Epithelial cell of esophagus (primary cell): ENCODE data around the gene BIRC3.
A peak's percentile ranks its signal among the peaks of the same experiment; 100 is the strongest.

Experiments
- DNase-seq: peaks from one replicate; pipeline ENCODE4 v3.0.0; 2010; ENCODE audit warnings: low read depth
- H3K4me3 ChIP-seq: 2 replicates; pipeline ENCODE4 v1.5.1; 2011; ENCODE audit warnings: mild to moderate bottlenecking, low read length, control low read depth
- TF ChIP-seq, protein P1 (sequence below): IDR thresholded peaks from 2 replicates; pipeline ENCODE4 v1.5.1; 2011; ENCODE audit warnings: low read depth, mild to moderate bottlenecking, low read length, control low read depth, inconsistent platforms; ENCODE audit not compliant: insufficient read depth; ENCODE audit errors: missing control alignments

BIRC3 gene

DNA sequence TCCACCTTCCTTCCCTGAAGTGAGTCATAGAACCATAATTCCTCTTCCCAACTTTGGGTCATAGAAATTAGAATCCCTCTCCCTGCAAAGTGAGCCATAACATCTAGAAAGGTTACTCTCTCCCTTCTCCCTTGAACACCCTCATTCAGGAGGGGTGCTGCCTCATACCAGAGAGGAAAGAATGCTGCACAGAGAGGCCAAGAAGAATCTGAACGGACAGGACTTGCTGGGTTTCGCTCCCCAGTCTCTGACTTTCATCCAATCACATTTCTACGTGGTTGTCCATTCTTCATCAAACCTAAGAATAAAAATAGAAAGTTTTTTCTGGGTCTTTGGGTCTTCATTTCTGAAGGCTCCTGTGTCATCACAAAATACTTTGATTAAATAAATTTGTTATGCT is 31.0 kb upstream of the BIRC3 start:
- TF ChIP-seq, protein P1, sequence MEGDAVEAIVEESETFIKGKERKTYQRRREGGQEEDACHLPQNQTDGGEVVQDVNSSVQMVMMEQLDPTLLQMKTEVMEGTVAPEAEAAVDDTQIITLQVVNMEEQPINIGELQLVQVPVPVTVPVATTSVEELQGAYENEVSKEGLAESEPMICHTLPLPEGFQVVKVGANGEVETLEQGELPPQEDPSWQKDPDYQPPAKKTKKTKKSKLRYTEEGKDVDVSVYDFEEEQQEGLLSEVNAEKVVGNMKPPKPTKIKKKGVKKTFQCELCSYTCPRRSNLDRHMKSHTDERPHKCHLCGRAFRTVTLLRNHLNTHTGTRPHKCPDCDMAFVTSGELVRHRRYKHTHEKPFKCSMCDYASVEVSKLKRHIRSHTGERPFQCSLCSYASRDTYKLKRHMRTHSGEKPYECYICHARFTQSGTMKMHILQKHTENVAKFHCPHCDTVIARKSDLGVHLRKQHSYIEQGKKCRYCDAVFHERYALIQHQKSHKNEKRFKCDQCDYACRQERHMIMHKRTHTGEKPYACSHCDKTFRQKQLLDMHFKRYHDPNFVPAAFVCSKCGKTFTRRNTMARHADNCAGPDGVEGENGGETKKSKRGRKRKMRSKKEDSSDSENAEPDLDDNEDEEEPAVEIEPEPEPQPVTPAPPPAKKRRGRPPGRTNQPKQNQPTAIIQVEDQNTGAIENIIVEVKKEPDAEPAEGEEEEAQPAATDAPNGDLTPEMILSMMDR, result no peak
- no peak overlapping the region for H3K4me3 ChIP-seq
- no peak for DNase-seq

DNA sequence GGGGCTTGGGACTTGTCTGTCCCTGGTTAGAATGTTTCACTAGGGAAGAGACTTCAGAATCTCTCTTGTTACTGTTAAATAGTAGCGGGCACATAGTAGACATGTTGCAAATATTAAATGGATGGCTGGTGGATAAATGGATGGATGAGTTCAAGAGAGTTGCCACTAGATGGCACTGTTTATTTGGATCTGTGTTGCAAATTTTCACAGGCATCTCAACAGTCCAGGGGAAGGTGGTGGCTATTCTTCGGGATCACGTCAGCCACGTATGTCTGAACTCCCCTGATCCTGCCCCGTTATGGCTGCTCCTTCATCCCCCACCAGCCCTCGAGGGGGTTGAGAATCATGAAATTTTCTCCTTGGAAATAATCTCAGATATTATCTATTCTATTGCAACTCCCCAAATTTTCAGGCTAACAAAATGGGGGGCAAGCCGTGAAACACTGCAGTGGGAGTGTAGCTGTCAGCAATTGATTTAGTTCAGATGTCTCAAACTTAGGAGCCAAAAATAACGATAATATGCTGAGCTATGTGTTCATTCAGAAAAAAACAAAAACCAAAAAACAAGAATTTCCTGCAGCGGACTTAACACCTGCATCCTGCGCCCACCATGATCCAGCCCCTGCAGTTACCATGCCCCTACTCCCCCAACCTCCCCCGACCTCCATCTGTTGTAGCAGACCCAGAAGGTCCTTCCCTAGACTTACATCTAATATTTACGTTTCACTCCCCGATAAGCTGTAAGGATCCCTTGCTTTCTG is 29.1 kb upstream of the BIRC3 start:
- H3K4me3 ChIP-seq, result no peak overlapping the region

DNA sequence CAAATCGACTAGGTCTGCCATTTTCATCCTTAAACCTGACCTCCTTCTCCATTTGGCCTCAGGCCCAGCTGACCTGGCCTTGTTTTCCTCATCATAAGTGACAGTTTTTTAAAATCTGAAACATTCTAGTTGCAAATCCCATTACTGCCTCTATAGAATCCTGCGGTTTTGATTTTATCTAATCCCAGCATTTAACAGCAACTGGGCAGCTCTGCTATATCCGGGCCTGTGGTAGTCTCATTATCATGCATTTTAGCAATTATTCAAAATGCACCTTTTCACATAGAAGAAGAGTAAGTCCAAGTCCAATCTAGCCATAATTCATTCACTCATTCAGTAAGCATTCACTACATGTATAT is 28.6 kb upstream of the BIRC3 start:
- no peak for DNase-seq
- TF ChIP-seq, protein P1, result no peak
- no peak overlapping the region for H3K4me3 ChIP-seq

More for the DNA sequence above, 29.1 kb upstream of the BIRC3 start:
- TF ChIP-seq, protein P1, result peak; percentile 66
- peak; percentile 81 for DNase-seq

DNA sequence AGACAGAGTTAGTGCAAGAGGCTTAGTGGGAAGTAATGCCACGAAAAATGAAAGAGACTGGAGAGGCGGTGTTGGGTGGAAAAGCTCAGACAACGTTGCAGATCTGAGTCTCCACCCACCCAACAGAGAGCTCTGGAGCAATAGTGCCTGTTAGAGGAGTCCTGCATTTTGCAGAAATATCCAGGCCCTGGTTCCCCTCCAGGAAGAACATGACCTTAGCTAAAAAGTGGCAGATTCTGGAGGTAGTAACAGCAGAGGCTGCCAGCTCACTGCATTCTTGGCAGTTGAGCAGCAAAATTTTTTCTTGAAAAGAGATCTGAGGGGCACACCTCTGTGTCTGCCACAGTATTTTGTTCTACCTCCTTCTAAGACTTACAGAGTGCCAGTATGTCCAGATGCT is 27.7 kb upstream of the BIRC3 start:
- TF ChIP-seq, protein P1, result no peak
- no peak for DNase-seq
- H3K4me3 ChIP-seq, result no peak overlapping the region

DNA sequence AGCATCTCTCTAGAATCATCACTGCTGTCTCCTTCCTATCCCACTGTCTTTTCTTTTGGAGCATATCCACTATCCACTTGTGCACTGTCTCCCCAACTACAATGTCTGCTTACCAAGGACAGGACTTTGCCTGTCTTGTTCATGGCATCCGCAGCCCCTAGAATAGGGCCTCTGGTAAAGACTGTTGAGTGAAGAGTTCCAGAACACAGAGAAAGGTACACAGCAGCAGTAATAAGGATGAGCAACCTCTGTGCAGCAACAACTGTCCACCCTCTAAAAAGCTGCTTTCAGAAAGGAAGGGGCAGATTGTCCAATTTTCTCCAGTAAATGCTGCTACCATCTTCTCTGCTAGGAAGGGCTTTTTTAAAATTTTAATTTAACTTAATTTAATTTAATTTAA is 25.5 kb upstream of the BIRC3 start:
- no peak for DNase-seq
- TF ChIP-seq, protein P1, result no peak
- H3K4me3 ChIP-seq, result no peak overlapping the region

DNA sequence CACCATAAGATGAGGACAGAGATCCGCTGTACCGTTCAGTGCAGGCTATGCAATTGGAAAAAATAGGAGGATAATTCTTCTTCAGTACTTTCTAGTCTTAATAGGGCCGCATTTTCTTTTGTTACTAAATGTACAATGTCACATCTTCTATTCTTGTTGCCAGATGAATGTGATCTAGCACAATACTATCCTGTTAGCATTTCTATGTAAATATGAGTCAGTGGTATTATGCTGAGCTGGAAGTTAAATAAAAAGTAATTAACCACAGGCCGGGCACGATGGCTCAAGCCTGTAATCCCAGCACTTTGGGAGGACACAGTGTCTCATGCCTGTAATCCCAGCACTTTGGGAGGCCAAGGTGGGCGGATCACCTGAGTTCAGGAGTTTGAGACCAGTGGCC is 24.4 kb upstream of the BIRC3 start:
- peak; percentile 40 for DNase-seq
- TF ChIP-seq, protein P1, result no peak
- no peak overlapping the region for H3K4me3 ChIP-seq

DNA sequence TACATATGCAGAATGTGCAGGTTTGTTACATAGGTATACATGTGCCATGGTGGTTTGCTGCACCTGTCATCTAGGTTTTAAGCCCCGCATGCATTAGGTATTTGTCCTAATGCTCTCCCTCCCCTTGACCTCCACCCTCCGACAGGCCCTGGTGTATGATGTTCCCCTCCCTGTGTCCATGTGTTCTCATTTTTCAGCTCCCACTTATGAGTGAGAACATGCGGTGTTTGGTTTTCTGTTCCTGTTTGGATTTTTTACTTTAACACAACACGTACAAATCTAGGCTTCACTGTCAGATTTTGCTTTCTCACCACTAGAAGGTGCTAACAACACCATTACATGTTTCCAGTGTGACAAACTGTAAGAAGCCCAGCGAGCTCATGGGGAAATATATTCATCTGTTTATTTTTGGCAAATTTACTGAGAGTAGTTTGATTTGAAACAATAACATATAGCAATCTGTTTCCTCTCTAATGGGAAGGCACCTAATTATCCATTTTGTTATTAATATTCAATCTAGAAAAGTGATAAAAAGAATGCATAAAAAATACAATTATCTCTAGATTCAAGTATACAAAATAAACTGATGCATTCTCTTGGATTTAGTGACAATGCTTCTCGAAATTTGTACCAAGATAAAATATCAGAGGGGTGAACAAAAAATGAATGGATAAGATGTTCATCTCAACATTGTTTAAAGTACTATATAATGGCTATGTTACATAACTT is 23.2 kb upstream of the BIRC3 start:
- TF ChIP-seq, protein P1, result peak; percentile 78
- peak; percentile 70 for DNase-seq
- no peak overlapping the region for H3K4me3 ChIP-seq
